GM10248 (cell line): ENCODE measurements around the gene FAP.

Experiments used
- CTCF ChIA-PET: fragments of 300-600 bp; sonication (Branson Sonifier 250); formaldehyde crosslinking; extraction: SDS; loops from one replicate; lab custom pipeline; 2021; ENCODE audit warnings: antibody characterized with exemption; lab: Yijun Ruan, JAX
- POLR2A ChIA-PET: fragments of 350-650 bp; sonication (Branson Sonifier 250); formaldehyde crosslinking; extraction: SDS; loops from one replicate; lab custom pipeline; 2020; ENCODE audit warnings: antibody characterized with exemption; lab: Yijun Ruan, JAX
- DNase-seq: peaks from one replicate; pipeline ENCODE4 v3.0.0; 2012; ENCODE audit errors: extremely low spot score
- TF ChIP-seq, protein P1 (sequence below): IDR thresholded peaks from 2 replicates; pipeline ENCODE4 v1.5.1; 2012; ENCODE audit warnings: mild to moderate bottlenecking, low read depth; ENCODE audit errors: extremely low read depth, missing control alignments, control extremely low read depth

The FAP gene

DNA sequence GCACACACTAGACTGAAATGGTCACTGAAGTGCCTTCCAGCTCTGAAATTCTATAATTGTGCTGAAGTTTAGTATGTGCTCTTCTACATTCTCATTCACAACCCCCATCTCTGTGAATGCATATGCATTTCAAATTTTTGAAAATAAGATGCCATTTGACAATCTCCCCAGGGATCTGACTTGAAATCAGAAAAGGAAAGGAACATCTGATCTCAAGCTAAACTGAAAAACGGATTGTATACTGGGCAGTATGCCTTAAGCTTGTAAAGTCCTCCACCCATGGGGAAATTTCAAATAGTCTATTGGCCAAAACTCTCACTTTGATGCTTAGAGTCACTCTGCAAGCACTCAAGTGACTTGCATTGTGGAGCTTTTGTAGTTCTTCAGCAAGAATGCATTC is 22.9 kb downstream of the FAP start:
- POLR2A ChIA-PET = interaction anchor here (1.2 kb wide), 1 partner anchor 77 kb away, joined by 3 read pairs; no protein-coding TSS in a partner anchor
- CTCF ChIA-PET = interaction anchor here (0.7 to 12.9 kb wide), 32 partner anchors 9 to 230 kb away, joined by 3 to 210 read pairs (median 6); partner anchors contain the start of gene FAP
- no peak for DNase-seq
- TF ChIP-seq, protein P1, sequence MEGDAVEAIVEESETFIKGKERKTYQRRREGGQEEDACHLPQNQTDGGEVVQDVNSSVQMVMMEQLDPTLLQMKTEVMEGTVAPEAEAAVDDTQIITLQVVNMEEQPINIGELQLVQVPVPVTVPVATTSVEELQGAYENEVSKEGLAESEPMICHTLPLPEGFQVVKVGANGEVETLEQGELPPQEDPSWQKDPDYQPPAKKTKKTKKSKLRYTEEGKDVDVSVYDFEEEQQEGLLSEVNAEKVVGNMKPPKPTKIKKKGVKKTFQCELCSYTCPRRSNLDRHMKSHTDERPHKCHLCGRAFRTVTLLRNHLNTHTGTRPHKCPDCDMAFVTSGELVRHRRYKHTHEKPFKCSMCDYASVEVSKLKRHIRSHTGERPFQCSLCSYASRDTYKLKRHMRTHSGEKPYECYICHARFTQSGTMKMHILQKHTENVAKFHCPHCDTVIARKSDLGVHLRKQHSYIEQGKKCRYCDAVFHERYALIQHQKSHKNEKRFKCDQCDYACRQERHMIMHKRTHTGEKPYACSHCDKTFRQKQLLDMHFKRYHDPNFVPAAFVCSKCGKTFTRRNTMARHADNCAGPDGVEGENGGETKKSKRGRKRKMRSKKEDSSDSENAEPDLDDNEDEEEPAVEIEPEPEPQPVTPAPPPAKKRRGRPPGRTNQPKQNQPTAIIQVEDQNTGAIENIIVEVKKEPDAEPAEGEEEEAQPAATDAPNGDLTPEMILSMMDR = no peak

DNA sequence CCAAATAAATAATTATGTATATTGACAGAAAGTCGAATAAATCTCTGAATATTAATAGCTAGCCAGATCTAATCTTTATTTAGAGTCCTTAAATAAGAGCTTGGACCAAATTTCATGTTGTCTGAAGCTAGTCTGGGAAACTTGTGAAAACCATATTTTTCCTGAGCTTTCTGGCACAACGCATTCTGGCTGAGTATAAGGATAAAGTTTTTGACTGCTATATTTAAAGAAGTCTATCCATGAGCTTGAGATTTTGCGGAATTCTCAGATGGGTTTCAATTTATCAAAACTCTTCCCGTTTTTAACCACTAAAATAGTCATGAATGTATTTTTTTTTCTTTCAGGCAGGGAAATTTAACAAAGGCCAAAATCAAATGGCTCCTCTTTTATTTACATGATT is 23.8 kb downstream of the FAP start:
- ChIA-PET CTCF (interaction anchor here (1.3 to 12.9 kb wide), 10 partner anchors 13 to 116 kb away, joined by 3 to 210 read pairs (median 18); partner anchors contain the start of gene FAP), POLR2A (no interaction called here)
- DNase-seq = no peak
- TF ChIP-seq, protein P1 = no peak

DNA sequence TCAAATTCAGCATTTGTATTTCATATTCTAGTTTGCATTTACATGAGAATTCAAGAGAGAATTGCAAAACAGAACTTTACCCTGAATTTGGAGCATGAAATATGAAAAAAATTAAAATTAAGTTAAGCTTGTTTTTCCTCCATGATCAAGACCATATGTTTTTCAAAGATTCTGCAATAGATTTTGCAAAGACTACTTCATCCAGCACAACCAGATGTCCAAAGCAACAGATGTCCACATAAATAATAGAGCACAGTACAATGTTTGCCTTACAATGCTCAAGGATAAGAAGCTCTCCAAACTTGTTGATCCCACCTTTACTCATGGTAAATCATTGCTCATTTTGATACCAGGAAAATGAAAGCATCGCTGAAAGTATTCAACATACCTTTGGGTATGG is 25.6 kb downstream of the FAP start:
- TF ChIP-seq, protein P1 = no peak
- CTCF ChIA-PET = interaction anchor here (0.8 to 12.9 kb wide), 3 partner anchors 11 to 81 kb away, joined by 4 to 210 read pairs (median 4); no protein-coding TSS in a partner anchor
- POLR2A ChIA-PET = no interaction called here
- DNase-seq = no peak

DNA sequence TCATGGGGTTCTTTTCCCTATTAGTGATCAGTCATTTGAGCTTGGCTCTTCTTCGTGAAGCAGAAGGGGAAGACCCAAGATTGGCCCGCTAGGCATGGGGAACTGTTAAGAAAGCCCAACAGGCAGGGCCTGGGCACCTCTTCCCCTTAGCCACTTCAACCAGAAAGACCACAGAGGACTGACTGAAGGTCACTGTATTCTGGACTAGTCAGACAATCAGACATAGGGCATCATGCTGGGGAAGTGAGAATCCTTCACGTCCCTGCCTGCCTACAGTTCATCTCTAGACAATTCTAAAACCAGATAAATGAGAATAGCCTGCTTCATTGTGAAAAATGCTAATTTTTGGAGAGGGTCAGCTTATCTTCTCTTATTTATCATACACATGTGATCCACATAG is 28.1 kb downstream of the FAP start:
- no peak for DNase-seq
- TF ChIP-seq, protein P1 = no peak
- ChIA-PET POLR2A (no interaction called here), CTCF (interaction anchor here (1.0 to 12.9 kb wide), 6 partner anchors 8 to 84 kb away, joined by 3 to 210 read pairs (median 4); no protein-coding TSS in a partner anchor)

DNA sequence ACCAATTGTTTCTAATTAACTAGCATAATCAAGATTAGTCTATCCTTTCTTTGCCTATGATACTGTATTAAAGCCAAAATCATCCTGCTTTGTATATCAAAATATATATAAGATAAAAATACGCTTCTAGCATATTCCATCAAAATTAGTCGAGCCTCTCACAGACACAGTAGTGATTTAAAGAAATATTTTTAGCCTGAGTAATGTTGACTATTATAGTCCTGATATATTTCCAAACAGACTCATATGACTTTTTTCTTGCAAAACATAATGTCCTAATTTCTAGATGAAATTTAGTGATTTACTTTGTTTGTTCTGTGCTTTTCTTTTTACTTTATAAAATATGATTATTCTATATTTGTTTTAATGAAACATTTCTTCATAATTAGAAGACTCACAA is 30.9 kb downstream of the FAP start:
- CTCF ChIA-PET = interaction anchor here (3.9 kb wide), 1 partner anchor 9 kb away, joined by 26 read pairs; no protein-coding TSS in a partner anchor
- POLR2A ChIA-PET = no interaction called here
- TF ChIP-seq, protein P1 = no peak
- DNase-seq = no peak

DNA sequence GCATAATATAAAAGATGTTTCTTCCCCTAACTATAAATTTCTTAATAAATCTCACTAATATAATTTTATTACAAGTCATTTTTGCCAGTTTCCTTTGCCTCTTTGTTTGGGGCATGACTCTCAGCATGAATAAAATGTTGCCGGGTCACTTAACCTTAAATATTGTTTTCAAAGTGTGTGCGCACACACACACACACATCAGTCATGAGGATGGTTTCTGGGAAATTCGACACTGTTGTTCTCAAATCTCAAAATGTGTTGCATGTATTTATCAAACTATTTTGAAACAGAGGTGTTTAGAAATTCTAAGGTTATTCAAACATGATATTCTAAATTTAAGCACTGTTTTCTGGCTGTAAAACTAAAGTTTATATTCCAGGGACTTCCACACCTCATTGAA is 31.5 kb downstream of the FAP start:
- CTCF ChIA-PET = interaction anchor here (1.2 to 3.9 kb wide), 2 partner anchors 9 to 87 kb away, joined by 6 to 26 read pairs; no protein-coding TSS in a partner anchor
- DNase-seq = no peak
- POLR2A ChIA-PET = no interaction called here
- TF ChIP-seq, protein P1 = no peak

DNA sequence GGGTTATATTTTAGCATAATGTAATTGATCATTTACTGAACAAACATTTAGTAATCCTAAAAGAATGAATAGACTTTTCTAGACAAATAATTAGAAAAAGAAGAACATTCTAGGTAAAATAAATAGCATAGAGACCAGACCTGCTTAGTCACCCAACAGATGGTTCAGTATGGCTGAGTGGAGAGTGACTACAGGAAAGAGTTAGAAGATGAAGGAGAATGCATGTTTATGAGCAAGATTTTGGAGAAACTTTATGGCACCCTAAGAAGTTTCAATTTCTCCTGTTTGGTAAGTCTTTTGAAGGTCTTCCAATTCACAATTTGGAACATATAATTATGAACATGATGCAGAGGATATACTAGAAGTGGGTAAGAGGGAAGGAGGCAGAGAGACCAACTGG is 32.9 kb downstream of the FAP start:
- TF ChIP-seq, protein P1 = no peak
- ChIA-PET POLR2A (no interaction called here), CTCF (interaction anchor here (0.7 to 3.9 kb wide), 4 partner anchors 11 to 57 kb away, joined by 3 to 26 read pairs (median 4); no protein-coding TSS in a partner anchor)
- no peak for DNase-seq
